OCI-LY1 (cell line): ENCODE data around the gene GLIS1.

Source experiments
- CTCF ChIP-seq: fragments of 200-600 bp; sonication (generic), shearing (Covaris generic); IDR thresholded peaks from 2 replicates; pipeline ENCODE4 v1.5.1; 2017; ENCODE audit warnings: mild to moderate bottlenecking, antibody characterized with exemption, low read length, moderate library complexity, mixed read lengths
- EZH2 ChIP-seq: fragments of 200-600 bp; sonication (generic), shearing (Covaris generic); IDR thresholded peaks from 2 replicates; pipeline ENCODE4 v1.8.0; 2017; ENCODE audit warnings: borderline replicate concordance, mixed run types, mild to moderate bottlenecking, antibody characterized with exemption, low read length, moderate library complexity, mixed read lengths

GRCh38 chr1:53706356-53706755, 32.6 kb downstream of the GLIS1 start:
- TF ChIP-seq EZH2 (no peak), CTCF (no peak)
